ENCODE results near the gene DIAPH3. TPM values are rescaled to one million over a fixed set of nuclear protein-coding genes. Genes with fewer than 3 reads are reported as not detected.

Gene DIAPH3
- total RNA-seq, 1 donor from 2014 or later = 1.0 TPM

- no peak for DNase-seq (ENCODE audit: low spot score)
These were observed 448.1 kb downstream of the DIAPH3 start for GRCh38 chr13:59715611-59716010.

- DNase-seq (ENCODE audit: low spot score) = no peak
These were observed 452.6 kb downstream of the DIAPH3 start for GRCh38 chr13:59710996-59711701.

- no peak for DNase-seq (ENCODE audit: low spot score)
These were observed 453.3 kb downstream of the DIAPH3 start for GRCh38 chr13:59710416-59710815.

GRCh38 chr13:59706101-59706976 is 457.4 kb downstream of the DIAPH3 start:
- no peak for DNase-seq (ENCODE audit: low spot score)

- DNase-seq (ENCODE audit: low spot score) = no peak
These were observed 461.5 kb downstream of the DIAPH3 start for GRCh38 chr13:59702269-59702668.

GRCh38 chr13:59701261-59701660 is 462.5 kb downstream of the DIAPH3 start:
- DNase-seq (ENCODE audit: low spot score) = no peak

GRCh38 chr13:59700281-59700680 is 463.4 kb downstream of the DIAPH3 start:
- no peak for DNase-seq (ENCODE audit: low spot score)

- no peak for DNase-seq (ENCODE audit: low spot score)
These were observed 467.5 kb downstream of the DIAPH3 start for GRCh38 chr13:59696271-59696670.

- no peak for DNase-seq (ENCODE audit: low spot score)
These were observed 472.1 kb downstream of the DIAPH3 start for GRCh38 chr13:59691501-59692066.

GRCh38 chr13:59690857-59691500 is 472.7 kb downstream of the DIAPH3 start:
- DNase-seq (ENCODE audit: low spot score) = no peak

GRCh38 chr13:59689057-59689456 is 474.7 kb downstream of the DIAPH3 start:
- no peak for DNase-seq (ENCODE audit: low spot score)

- DNase-seq (ENCODE audit: low spot score) = no peak
These were observed 476.8 kb downstream of the DIAPH3 start for GRCh38 chr13:59686798-59687394.

- no peak for DNase-seq (ENCODE audit: low spot score)
These were observed 479.6 kb downstream of the DIAPH3 start for GRCh38 chr13:59684105-59684504.

- no peak for DNase-seq (ENCODE audit: low spot score)
These were observed 482.0 kb downstream of the DIAPH3 start for GRCh38 chr13:59681636-59682311.

- DNase-seq (ENCODE audit: low spot score) = no peak
These were observed 483.2 kb downstream of the DIAPH3 start for GRCh38 chr13:59680429-59681024.

GRCh38 chr13:59679254-59679653 is 484.5 kb downstream of the DIAPH3 start:
- no peak for DNase-seq (ENCODE audit: low spot score)

GRCh38 chr13:59677966-59678814 is 485.5 kb downstream of the DIAPH3 start:
- no peak for DNase-seq (ENCODE audit: low spot score)

GRCh38 chr13:59677430-59677829 is 486.3 kb downstream of the DIAPH3 start:
- no peak for DNase-seq (ENCODE audit: low spot score)

- no peak for DNase-seq (ENCODE audit: low spot score)
These were observed 489.1 kb downstream of the DIAPH3 start for GRCh38 chr13:59674616-59675015.

GRCh38 chr13:59673286-59673685 is 490.4 kb downstream of the DIAPH3 start:
- DNase-seq (ENCODE audit: low spot score) = no peak
